ENCODE measurements around the gene CIP2A.

DNA sequence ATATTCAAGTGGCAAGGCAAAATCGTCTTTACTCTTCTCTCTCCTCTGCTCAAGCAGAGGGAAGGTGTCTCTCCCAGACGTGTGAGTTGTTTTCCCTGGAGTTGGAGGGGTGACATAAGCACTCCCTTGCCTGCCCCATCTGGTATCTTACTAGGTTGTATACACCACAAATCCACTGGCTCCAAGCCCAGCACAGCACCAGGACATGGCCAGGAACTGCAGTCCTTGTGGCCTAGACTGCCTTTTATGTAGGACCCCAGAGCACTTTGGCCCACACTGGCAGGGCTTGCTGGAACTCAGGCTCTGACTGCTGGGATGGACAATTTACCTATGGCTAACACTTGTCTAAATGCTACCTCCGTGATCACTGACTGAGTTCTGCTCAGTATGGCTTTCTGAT, 34.3 kb upstream of the CIP2A start:
- TF ChIP-seq, protein P1, sequence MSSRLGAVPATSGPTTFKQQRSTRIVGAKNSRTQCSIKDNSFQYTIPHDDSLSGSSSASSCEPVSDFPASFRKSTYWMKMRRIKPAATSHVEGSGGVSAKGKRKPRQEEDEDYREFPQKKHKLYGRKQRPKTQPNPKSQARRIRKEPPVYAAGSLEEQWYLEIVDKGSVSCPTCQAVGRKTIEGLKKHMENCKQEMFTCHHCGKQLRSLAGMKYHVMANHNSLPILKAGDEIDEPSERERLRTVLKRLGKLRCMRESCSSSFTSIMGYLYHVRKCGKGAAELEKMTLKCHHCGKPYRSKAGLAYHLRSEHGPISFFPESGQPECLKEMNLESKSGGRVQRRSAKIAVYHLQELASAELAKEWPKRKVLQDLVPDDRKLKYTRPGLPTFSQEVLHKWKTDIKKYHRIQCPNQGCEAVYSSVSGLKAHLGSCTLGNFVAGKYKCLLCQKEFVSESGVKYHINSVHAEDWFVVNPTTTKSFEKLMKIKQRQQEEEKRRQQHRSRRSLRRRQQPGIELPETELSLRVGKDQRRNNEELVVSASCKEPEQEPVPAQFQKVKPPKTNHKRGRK (CRISPR knock-in tag; IDR thresholded peaks at IDR 0.05), result no peak
- TF ChIP-seq, protein P2, sequence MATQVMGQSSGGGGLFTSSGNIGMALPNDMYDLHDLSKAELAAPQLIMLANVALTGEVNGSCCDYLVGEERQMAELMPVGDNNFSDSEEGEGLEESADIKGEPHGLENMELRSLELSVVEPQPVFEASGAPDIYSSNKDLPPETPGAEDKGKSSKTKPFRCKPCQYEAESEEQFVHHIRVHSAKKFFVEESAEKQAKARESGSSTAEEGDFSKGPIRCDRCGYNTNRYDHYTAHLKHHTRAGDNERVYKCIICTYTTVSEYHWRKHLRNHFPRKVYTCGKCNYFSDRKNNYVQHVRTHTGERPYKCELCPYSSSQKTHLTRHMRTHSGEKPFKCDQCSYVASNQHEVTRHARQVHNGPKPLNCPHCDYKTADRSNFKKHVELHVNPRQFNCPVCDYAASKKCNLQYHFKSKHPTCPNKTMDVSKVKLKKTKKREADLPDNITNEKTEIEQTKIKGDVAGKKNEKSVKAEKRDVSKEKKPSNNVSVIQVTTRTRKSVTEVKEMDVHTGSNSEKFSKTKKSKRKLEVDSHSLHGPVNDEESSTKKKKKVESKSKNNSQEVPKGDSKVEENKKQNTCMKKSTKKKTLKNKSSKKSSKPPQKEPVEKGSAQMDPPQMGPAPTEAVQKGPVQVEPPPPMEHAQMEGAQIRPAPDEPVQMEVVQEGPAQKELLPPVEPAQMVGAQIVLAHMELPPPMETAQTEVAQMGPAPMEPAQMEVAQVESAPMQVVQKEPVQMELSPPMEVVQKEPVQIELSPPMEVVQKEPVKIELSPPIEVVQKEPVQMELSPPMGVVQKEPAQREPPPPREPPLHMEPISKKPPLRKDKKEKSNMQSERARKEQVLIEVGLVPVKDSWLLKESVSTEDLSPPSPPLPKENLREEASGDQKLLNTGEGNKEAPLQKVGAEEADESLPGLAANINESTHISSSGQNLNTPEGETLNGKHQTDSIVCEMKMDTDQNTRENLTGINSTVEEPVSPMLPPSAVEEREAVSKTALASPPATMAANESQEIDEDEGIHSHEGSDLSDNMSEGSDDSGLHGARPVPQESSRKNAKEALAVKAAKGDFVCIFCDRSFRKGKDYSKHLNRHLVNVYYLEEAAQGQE (IDR thresholded peaks at IDR 0.05; ENCODE audit: borderline replicate concordance in 1 of 2, low read depth in 1 of 2, low read length in 2 of 2), result no peak
- TF ChIP-seq SNAI1 (CRISPR knock-in tag; IDR thresholded peaks at IDR 0.05; ENCODE audit: borderline replicate concordance) (no peak), CREM (IDR thresholded peaks at IDR 0.05) (no peak), CREM (CRISPR knock-in tag; IDR thresholded peaks at IDR 0.05) (no peak), CBFB (CRISPR knock-in tag; IDR thresholded peaks at IDR 0.05) (no peak), GABPA (IDR thresholded peaks at IDR 0.05; ENCODE audit: low read depth, low read length) (no peak), GABPA (CRISPR knock-in tag; IDR thresholded peaks at IDR 0.05; ENCODE audit: low read depth) (no peak), NFIB (CRISPR knock-in tag; IDR thresholded peaks at IDR 0.05; ENCODE audit: borderline replicate concordance) (no peak), CTCF (CRISPR knock-in tag; IDR thresholded peaks at IDR 0.05) (no peak)
